HG02798 (cell line): Measurements from ENCODE around the gene DIAPH1.

Experiments
- ATAC-seq: cut with Tn5 transposase; IDR thresholded peaks from one replicate; pipeline ENCODE4 v1.9.1; 2021; ENCODE audit warnings: mild to moderate bottlenecking; ENCODE audit not compliant: unreplicated experiment, poor library complexity

DIAPH1 gene

GRCh38 chr5:141567513-141568117 lies 51.2 kb downstream of the DIAPH1 start:
- ATAC-seq = no peak

- no peak for ATAC-seq
Observed at GRCh38 chr5:141565826-141566570, 52.8 kb downstream of the DIAPH1 start.

GRCh38 chr5:141564216-141564692 lies 54.5 kb downstream of the DIAPH1 start:
- ATAC-seq = peak; percentile 96

GRCh38 chr5:141560725-141561483 lies 57.9 kb downstream of the DIAPH1 start:
- no peak for ATAC-seq

- ATAC-seq = no peak
Observed at GRCh38 chr5:141560151-141560550, 58.6 kb downstream of the DIAPH1 start.

GRCh38 chr5:141559461-141559860 lies 59.3 kb downstream of the DIAPH1 start:
- ATAC-seq = no peak

- ATAC-seq = no peak
Observed at GRCh38 chr5:141558150-141558549, 60.6 kb downstream of the DIAPH1 start.

GRCh38 chr5:141557681-141558136 lies 61.1 kb downstream of the DIAPH1 start:
- peak; percentile 73 for ATAC-seq

- no peak for ATAC-seq
Observed at GRCh38 chr5:141547921-141548320, 70.9 kb downstream of the DIAPH1 start.

GRCh38 chr5:141547488-141547887 lies 71.3 kb downstream of the DIAPH1 start:
- ATAC-seq = no peak

- ATAC-seq = no peak
Observed at GRCh38 chr5:141543053-141543452, 75.7 kb downstream of the DIAPH1 start.

- ATAC-seq = no peak
Observed at GRCh38 chr5:141534492-141535213, 84.1 kb downstream of the DIAPH1 start.

- no peak for ATAC-seq
Observed at GRCh38 chr5:141533897-141534296, 84.9 kb downstream of the DIAPH1 start.

- no peak for ATAC-seq
Observed at GRCh38 chr5:141532726-141533125, 86.1 kb downstream of the DIAPH1 start.

GRCh38 chr5:141529873-141530272 lies 88.9 kb downstream of the DIAPH1 start:
- peak; percentile 30 for ATAC-seq

- peak; percentile 51 for ATAC-seq
Observed at GRCh38 chr5:141529002-141529401, 89.8 kb downstream of the DIAPH1 start.

GRCh38 chr5:141528291-141528984 lies 90.4 kb downstream of the DIAPH1 start:
- no peak for ATAC-seq

- ATAC-seq = no peak
Observed at GRCh38 chr5:141527426-141527825, 91.4 kb downstream of the DIAPH1 start.

GRCh38 chr5:141525653-141526052 lies 93.1 kb downstream of the DIAPH1 start:
- no peak for ATAC-seq
